IMR-90 (cell line): ENCODE data around the gene CCT3. TPM values are rescaled to one million over a fixed set of nuclear protein-coding genes. Genes with fewer than 3 reads are reported as not detected.

Experiments used
- ATAC-seq: fragments of 200-7000 bp; cut with Tn5 transposase; 2 replicates; pipeline ENCODE4 v1.9.1; 2020; ENCODE audit warnings: low read depth, mild to moderate bottlenecking, moderate library complexity
- BruUV-seq: library from RNA; stranded (reverse); fragments of 400-500 nt; replicated peaks from 2 replicates; lab custom pipeline; 2021; lab: Mats Ljungman, UMichigan
- CTCF ChIA-PET: fragments of 300-600 bp; formaldehyde crosslinking; extraction: SDS; loops from one replicate; lab custom pipeline; 2021; ENCODE audit warnings: antibody characterized with exemption; lab: Yijun Ruan, JAX
- POLR2A ChIA-PET: fragments of 300-600 bp; sonication (Branson Sonifier 250); formaldehyde crosslinking; loops from one replicate; lab custom pipeline; 2022; ENCODE audit warnings: antibody characterized with exemption; ENCODE audit not compliant: unreplicated experiment; lab: Charles Lee
- DNase-seq: peaks from one replicate; pipeline ENCODE4 v3.0.0; 2013
- H2AFZ ChIP-seq: replicated peaks from 2 replicates; pipeline ENCODE3; 2013; ENCODE audit warnings: low read length, mild to moderate bottlenecking; ENCODE audit not compliant: poor library complexity
- H2AK5ac ChIP-seq: 2 replicates; pipeline ENCODE4 v1.6.1; 2013; ENCODE audit warnings: low read depth, low read length, inconsistent platforms
- H2AK9ac ChIP-seq: replicated peaks from 2 replicates; pipeline ENCODE3; 2013; ENCODE audit warnings: mild to moderate bottlenecking, low read depth, low read length, moderate library complexity; ENCODE audit not compliant: poor library complexity
- H2BK120ac ChIP-seq: 2 replicates; pipeline ENCODE4 v1.6.1; 2013; ENCODE audit warnings: low read depth, low read length, inconsistent platforms
- H2BK15ac ChIP-seq: 3 replicates; pipeline ENCODE4 v1.6.1; 2013; ENCODE audit warnings: low read depth, low read length, inconsistent platforms
- H2BK20ac ChIP-seq: 2 replicates; pipeline ENCODE4 v1.6.1; 2013; ENCODE audit warnings: low read depth, mild to moderate bottlenecking, inconsistent platforms, low read length, moderate library complexity
- H2BK5ac ChIP-seq: 2 replicates; pipeline ENCODE4 v1.6.1; 2013; ENCODE audit warnings: mild to moderate bottlenecking, low read depth, low read length, inconsistent platforms; ENCODE audit not compliant: poor library complexity, severe bottlenecking
- H3K14ac ChIP-seq: replicated peaks from 2 replicates; pipeline ENCODE4 v1.6.1; 2013; ENCODE audit warnings: low read depth, low read length, inconsistent platforms
- H3K18ac ChIP-seq: 2 replicates; pipeline ENCODE4 v1.6.1; 2013; ENCODE audit warnings: low read depth, low read length, control low read depth
- H3K23ac ChIP-seq: 2 replicates; pipeline ENCODE4 v1.6.1; 2013; ENCODE audit warnings: low read depth, low read length, inconsistent platforms
- H3K27ac ChIP-seq: 2 replicates; pipeline ENCODE4 v1.5.1; 2013; ENCODE audit warnings: mild to moderate bottlenecking, control low read depth, low read length; ENCODE audit not compliant: insufficient read depth
- H3K27me3 ChIP-seq: 2 replicates; pipeline ENCODE4 v1.6.1; 2013; ENCODE audit warnings: low read length; ENCODE audit not compliant: control insufficient read depth, insufficient read depth
- H3K36me3 ChIP-seq: 2 replicates; pipeline ENCODE4 v1.6.1; 2013; ENCODE audit warnings: low read length, mixed read lengths; ENCODE audit not compliant: control insufficient read depth, insufficient read depth
- H3K4ac ChIP-seq: 2 replicates; pipeline ENCODE4 v1.6.1; 2013; ENCODE audit warnings: low read depth, low read length, inconsistent platforms
- H3K4me1 ChIP-seq: 2 replicates; pipeline ENCODE4 v1.6.1; 2013; ENCODE audit warnings: low read length, mixed read lengths; ENCODE audit not compliant: control insufficient read depth, insufficient read depth
- H3K4me2 ChIP-seq: 2 replicates; pipeline ENCODE4 v1.6.1; 2013; ENCODE audit warnings: low read depth, mild to moderate bottlenecking, control low read depth, low read length, moderate library complexity
- H3K4me3 ChIP-seq: 2 replicates; pipeline ENCODE4 v1.5.1; 2013; ENCODE audit warnings: low read depth, mild to moderate bottlenecking, control low read depth, low read length, moderate library complexity; ENCODE audit not compliant: insufficient read depth
- H3K56ac ChIP-seq: 2 replicates; pipeline ENCODE4 v1.6.1; 2013; ENCODE audit warnings: low read length, inconsistent platforms; ENCODE audit not compliant: insufficient read depth; ENCODE audit errors: extremely low read depth
- H3K79me1 ChIP-seq, 2 experiments: 2 replicates each; pipeline ENCODE4 v1.6.1; 2013; ENCODE audit warnings: low read length in 2 of 2, inconsistent platforms in 1 of 2, low read depth in 1 of 2
- H3K9ac ChIP-seq: 2 replicates; pipeline ENCODE4 v1.6.1; 2013; ENCODE audit warnings: low read depth, low read length, control low read depth
- H3K9me1 ChIP-seq: 2 replicates; pipeline ENCODE4 v1.6.1; 2013; ENCODE audit warnings: low read length, inconsistent platforms; ENCODE audit not compliant: insufficient read depth
- H3K9me3 ChIP-seq: 2 replicates; pipeline ENCODE4 v1.6.1; 2013; ENCODE audit warnings: low read length; ENCODE audit not compliant: control insufficient read depth, insufficient read depth
- H4K20me1 ChIP-seq: 2 replicates; pipeline ENCODE4 v1.6.1; 2013; ENCODE audit warnings: low read length, inconsistent platforms; ENCODE audit not compliant: insufficient read depth
- H4K5ac ChIP-seq: 2 replicates; pipeline ENCODE4 v1.6.1; 2013; ENCODE audit warnings: mild to moderate bottlenecking, low read depth, low read length, control low read depth
- H4K8ac ChIP-seq, 2 experiments: 2 replicates each; pipeline ENCODE4 v1.6.1; 2013; ENCODE audit warnings: low read depth in 2 of 2, low read length in 2 of 2, control low read depth in 1 of 2, inconsistent platforms in 1 of 2
- H4K91ac ChIP-seq: 2 replicates; pipeline ENCODE4 v1.6.1; 2013; ENCODE audit warnings: low read depth, low read length, inconsistent platforms; ENCODE audit not compliant: insufficient read depth
- MAFK ChIP-seq: IDR thresholded peaks from 2 replicates; pipeline ENCODE4 v1.6.1; 2012; ENCODE audit warnings: low read depth, low read length, improper control_type of control experiment
- MXI1 ChIP-seq: IDR thresholded peaks from 2 replicates; pipeline ENCODE4 v1.6.1; 2012; ENCODE audit warnings: low read depth, mild to moderate bottlenecking, low read length, moderate library complexity, borderline replicate concordance
- RCOR1 ChIP-seq: IDR thresholded peaks from 2 replicates; pipeline ENCODE4 v1.6.1; 2012; ENCODE audit warnings: mild to moderate bottlenecking, low read length, improper control_type of control experiment; ENCODE audit not compliant: insufficient replicate concordance
- WGBS, 2 experiments: methylation state at CpG; one replicate each; pipeline versions ENCODE4 v1.1.5 to v1.1.7; 2013; ENCODE audit warnings: missing lambda C conversion rate in 2 of 2; ENCODE audit not compliant: insufficient read length in 1 of 2; ENCODE audit errors: extremely low coverage in 2 of 2; 5-methylcytosine and 5-hydroxymethylcytosine counted together
- dilution Hi-C: fragments of 300-500 bp; cut with HindIII; formaldehyde crosslinking; loops from one replicate; pipeline ENCODE4 v1.14.3; 2018; ENCODE audit warnings: low sequenced_read_pairs; ENCODE audit not compliant: unreplicated experiment
- in situ Hi-C: fragments of 300-500 bp; cut with MboI; formaldehyde crosslinking; loops from 3 replicates; pipeline ENCODE4 v1.14.3; 2019; ENCODE audit warnings: low sequenced_read_pairs, inconsistent platforms, mixed read lengths
- intact Hi-C: fragments of 100-400 bp; cut with micrococcal nuclease; formaldehyde crosslinking; loops from 2 replicates; pipeline ENCODE4 v1.10.0; 2022
- polyA plus RNA-seq, 3 experiments: library from polyadenylated mRNA; depleted of rRNA; stranded (reverse); fragments of >200 nt; gene quantifications; 2 replicates each; pipeline ENCODE4 v1.2.3, GENCODE V29; 2012; ENCODE audit warnings: low replicate concordance in 1 of 3
- total RNA-seq: library from RNA; depleted of rRNA; stranded (reverse); fragments of >200 nt; gene quantifications from 2 replicates; pipeline ENCODE4 v1.2.3, GENCODE V29; 2012

CCT3 gene
- total and polyA plus RNA-seq, 2 of the 4 experiments (the other 2 are of a cell fraction), result 313 to 595 TPM

- WGBS, 2 experiments, result 95% methylated on average over 4 of the region's 8 CpGs; no CpG with 5 or more reads in 1 of the 2 experiments
- ATAC-seq (no peak), DNase-seq (no peak)
- Histone ChIP-seq H3K14ac (no peak overlapping the region), H3K79me1 (peaks cover 20 to 38% of the 10 kb centered on the region in 2 experiments; a peak in 3 of 4 replicates), H2AK9ac (peak overlapping the region; percentile 58), H2BK15ac (no peak overlapping the region), H4K91ac (no peak overlapping the region), H3K4ac (no peak overlapping the region), H4K5ac (no peak overlapping the region), H3K56ac (no peak overlapping the region), H2BK120ac (no peak overlapping the region), H3K4me2 (no peak overlapping the region), H3K36me3 (peaks cover 10% of the 10 kb centered on the region; the same call in 1 of the 2 replicates), H3K9me1 (peaks cover 5% of the 10 kb centered on the region), H3K4me1 (peaks cover 8% of the 10 kb centered on the region), H2AK5ac (no peak overlapping the region), H3K27ac (no peak overlapping the region), H3K9ac (no peak overlapping the region), H4K8ac (no peak overlapping the region), H2AFZ (no peak overlapping the region), H3K9me3 (no peaks in the 10 kb centered on the region), H3K4me3 (no peak overlapping the region), H2BK20ac (no peak overlapping the region), H3K18ac (no peak overlapping the region), H3K27me3 (no peaks in the 10 kb centered on the region), H3K23ac (no peak overlapping the region), H4K20me1 (peaks cover 7% of the 10 kb centered on the region), H2BK5ac (no peak overlapping the region)
- CTCF ChIA-PET, result no interaction called here
- POLR2A ChIA-PET, result no interaction called here
- dilution Hi-C loops, result no loop called here
- BruUV-seq, result no TSS peak
- intact Hi-C loops, result no loop called here
- no peak for TF ChIP-seq RCOR1
- TF ChIP-seq MAFK, result no peak
- TF ChIP-seq MXI1, result no peak
- in situ Hi-C loops, result no loop called here
Measured at GRCh38 chr1:156286061-156286460, 52.0 kb downstream of the CCT3 start.
